ENCODE data around the gene LGR5. TPM values are rescaled to one million over a fixed set of nuclear protein-coding genes. Genes with fewer than 3 reads are reported as not detected.
A peak's percentile ranks its signal among the peaks of the same experiment; 100 is the strongest.

Gene LGR5, protein sequence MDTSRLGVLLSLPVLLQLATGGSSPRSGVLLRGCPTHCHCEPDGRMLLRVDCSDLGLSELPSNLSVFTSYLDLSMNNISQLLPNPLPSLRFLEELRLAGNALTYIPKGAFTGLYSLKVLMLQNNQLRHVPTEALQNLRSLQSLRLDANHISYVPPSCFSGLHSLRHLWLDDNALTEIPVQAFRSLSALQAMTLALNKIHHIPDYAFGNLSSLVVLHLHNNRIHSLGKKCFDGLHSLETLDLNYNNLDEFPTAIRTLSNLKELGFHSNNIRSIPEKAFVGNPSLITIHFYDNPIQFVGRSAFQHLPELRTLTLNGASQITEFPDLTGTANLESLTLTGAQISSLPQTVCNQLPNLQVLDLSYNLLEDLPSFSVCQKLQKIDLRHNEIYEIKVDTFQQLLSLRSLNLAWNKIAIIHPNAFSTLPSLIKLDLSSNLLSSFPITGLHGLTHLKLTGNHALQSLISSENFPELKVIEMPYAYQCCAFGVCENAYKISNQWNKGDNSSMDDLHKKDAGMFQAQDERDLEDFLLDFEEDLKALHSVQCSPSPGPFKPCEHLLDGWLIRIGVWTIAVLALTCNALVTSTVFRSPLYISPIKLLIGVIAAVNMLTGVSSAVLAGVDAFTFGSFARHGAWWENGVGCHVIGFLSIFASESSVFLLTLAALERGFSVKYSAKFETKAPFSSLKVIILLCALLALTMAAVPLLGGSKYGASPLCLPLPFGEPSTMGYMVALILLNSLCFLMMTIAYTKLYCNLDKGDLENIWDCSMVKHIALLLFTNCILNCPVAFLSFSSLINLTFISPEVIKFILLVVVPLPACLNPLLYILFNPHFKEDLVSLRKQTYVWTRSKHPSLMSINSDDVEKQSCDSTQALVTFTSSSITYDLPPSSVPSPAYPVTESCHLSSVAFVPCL
- total RNA-seq (not detected in 2 replicates), polyA plus RNA-seq (not detected in 2 replicates), polyA minus RNA-seq (not detected in 2 replicates), Bru-seq, nascent RNA (not detected), BruChase-seq, experiment 1, labeled RNA remaining after a 6-hour chase (not detected), BruChase-seq, experiment 2, labeled RNA remaining after a 2-hour chase (not detected)
- not detected in 2 replicates for polyA plus RNA-seq (2011; cell fraction: cytosol; rRNA removed)
- polyA plus RNA-seq (2011; cell fraction: nucleus; rRNA removed), result not detected in 2 replicates
- not detected in 2 replicates for polyA plus RNA-seq (2012)
- not detected for polyA minus RNA-seq (2011; cell fraction: cytosol; rRNA and poly(A)+ RNA removed)
- not detected in 2 replicates for polyA minus RNA-seq (2011; cell fraction: nucleus; rRNA and poly(A)+ RNA removed)
- long read RNA-seq, result 0 reads

DNA sequence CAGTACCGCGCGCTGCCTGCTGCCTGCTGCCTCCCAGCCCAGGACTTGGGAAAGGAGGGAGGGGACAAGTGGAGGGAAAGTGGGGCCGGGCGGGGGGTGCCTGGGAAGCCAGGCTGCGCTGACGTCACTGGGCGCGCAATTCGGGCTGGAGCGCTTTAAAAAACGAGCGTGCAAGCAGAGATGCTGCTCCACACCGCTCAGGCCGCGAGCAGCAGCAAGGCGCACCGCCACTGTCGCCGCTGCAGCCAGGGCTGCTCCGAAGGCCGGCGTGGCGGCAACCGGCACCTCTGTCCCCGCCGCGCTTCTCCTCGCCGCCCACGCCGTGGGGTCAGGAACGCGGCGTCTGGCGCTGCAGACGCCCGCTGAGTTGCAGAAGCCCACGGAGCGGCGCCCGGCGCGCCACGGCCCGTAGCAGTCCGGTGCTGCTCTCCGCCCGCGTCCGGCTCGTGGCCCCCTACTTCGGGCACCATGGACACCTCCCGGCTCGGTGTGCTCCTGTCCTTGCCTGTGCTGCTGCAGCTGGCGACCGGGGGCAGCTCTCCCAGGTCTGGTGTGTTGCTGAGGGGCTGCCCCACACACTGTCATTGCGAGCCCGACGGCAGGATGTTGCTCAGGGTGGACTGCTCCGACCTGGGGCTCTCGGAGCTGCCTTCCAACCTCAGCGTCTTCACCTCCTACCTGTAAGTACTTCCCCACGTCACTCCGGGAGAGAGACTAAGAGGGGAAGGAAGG is at the start of gene LGR5:
LGR5 (plus strand) TSS at position 186 of the 732 bp plus-strand sequence; CDS start at position 469, 283 bp downstream.
- intact Hi-C loops (cut with micrococcal nuclease) (no loop called here), dilution Hi-C loops (cut with MboI; ENCODE audit: extremely low pct_ligation_motif_present, low sequenced_read_pairs) (no loop called here)
- Histone ChIP-seq H3K4me1 (ENCODE audit: control insufficient read depth, extremely low read depth, insufficient read depth, low read length) (peaks cover 7% of the 10 kb centered on the region), H3K4me2 (ENCODE audit: insufficient read depth, low read length) (peak within 1 kb of the TSS; percentile 59), H3K9me3 (replicated peaks; ENCODE audit: control insufficient read depth, insufficient read depth, low read length) (no peaks in the 10 kb centered on the region), H4K20me1 (replicated peaks; ENCODE audit: control insufficient read depth, extremely low read depth, insufficient read depth, low read length) (no peaks in the 10 kb centered on the region), H3K9ac (replicated peaks; ENCODE audit: extremely low read depth, insufficient read depth, low read length) (no peak within 1 kb of the TSS), H3K79me2 (ENCODE audit: control insufficient read depth, insufficient read depth, low read length) (no peaks in the 10 kb centered on the region), H3K27me3 (ENCODE audit: control insufficient read depth in 2 of 2, insufficient read depth in 2 of 2, low read length in 2 of 2) (peaks cover 37 to 57% of the 10 kb centered on the region in 2 experiments), H3K4me3 (replicated peaks in 1 of 3; ENCODE audit: insufficient read depth in 1 of 3, low read depth in 1 of 3, low read length in 3 of 3) (peak within 1 kb of the TSS in 2 of 3 experiments; percentile 13 to 32), H3K36me3 (ENCODE audit: control insufficient read depth in 2 of 2, extremely low read depth in 1 of 2, insufficient read depth in 2 of 2, low read length in 2 of 2) (no peaks in the 10 kb centered on the region), H3K9me1 (replicated peaks; ENCODE audit: control insufficient read depth, extremely low read depth, insufficient read depth, low read length) (no peaks in the 10 kb centered on the region), H2AFZ (ENCODE audit: low read depth, low read length) (peak within 1 kb of the TSS; percentile 51), H3K27ac (ENCODE audit: insufficient read depth, low read depth, low read length) (no peak within 1 kb of the TSS)
- ChIA-PET POLR2A (no interaction called here), CTCF (interaction anchor here (1.0 to 1.8 kb wide), 3 partner anchors 14 to 47 kb away, joined by 3 to 4 read pairs (median 3); no protein-coding TSS in a partner anchor)
- FAIRE-seq (no peak), DNase-seq (ENCODE audit: low read depth, low spot score) (peak; percentile 25)
- no TSS peak for BruUV-seq (replicated peaks)
- TF ChIP-seq FOS (IDR thresholded peaks at IDR 0.05; ENCODE audit: borderline replicate concordance, insufficient read depth, low read length) (no peak), JUN (IDR thresholded peaks at IDR 0.05; ENCODE audit: borderline replicate concordance, insufficient read depth, insufficient read length, low read depth) (no peak), EZH2 (IDR thresholded peaks at IDR 0.05; ENCODE audit: borderline replicate concordance, low read depth, low read length, severe bottlenecking) (peak; percentile 14)
- TF ChIP-seq, protein P1, sequence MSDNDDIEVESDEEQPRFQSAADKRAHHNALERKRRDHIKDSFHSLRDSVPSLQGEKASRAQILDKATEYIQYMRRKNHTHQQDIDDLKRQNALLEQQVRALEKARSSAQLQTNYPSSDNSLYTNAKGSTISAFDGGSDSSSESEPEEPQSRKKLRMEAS (IDR thresholded peaks at IDR 0.05; ENCODE audit: insufficient read depth, insufficient read length), result no peak

Data from endothelial cell of umbilical vein (primary cell).